ENCODE measurements around the gene RNF157.

RNF157 gene

DNA sequence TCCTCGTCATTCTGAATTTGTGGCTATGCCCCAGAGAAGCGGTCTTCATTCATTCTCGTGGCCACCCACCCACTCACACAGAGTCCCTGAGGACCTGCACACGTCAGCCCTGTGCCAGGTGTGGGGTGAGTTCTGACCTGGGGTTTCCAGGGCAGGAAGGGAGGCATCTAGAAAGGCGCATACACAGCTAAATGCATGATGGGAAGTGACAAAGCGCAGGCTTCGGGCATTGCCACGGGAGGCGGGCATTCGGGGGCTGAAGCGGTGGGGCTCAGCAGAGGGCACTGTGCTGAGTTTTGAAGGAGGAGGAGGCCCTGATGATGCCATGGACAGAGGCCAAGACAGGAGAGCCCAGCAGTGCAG lies 35.8 kb upstream of the RNF157 start:
- H3K27ac ChIP-seq (ENCODE audit: low read depth, low read length), result no peak overlapping the region
- no peaks in the 10 kb centered on the region for H3K36me3 ChIP-seq (ENCODE audit: control insufficient read depth in 5 of 5, insufficient read depth in 5 of 5, low read length in 5 of 5)
- no peak overlapping the region for H3K9ac ChIP-seq (ENCODE audit: low read length in 5 of 5)
- H3K27me3 ChIP-seq (ENCODE audit: control insufficient read depth in 5 of 5, insufficient read depth in 4 of 5, low read length in 5 of 5), result no peaks in the 10 kb centered on the region
- H3K4me3 ChIP-seq (ENCODE audit: low read depth in 1 of 5, low read length in 5 of 5), result no peak overlapping the region
- no peaks in the 10 kb centered on the region for H3K9me3 ChIP-seq (ENCODE audit: control insufficient read depth in 5 of 5, low read length in 5 of 5)
- peaks cover 3 to 64% (median 47%) of the 10 kb centered on the region in 5 donors for H3K4me1 ChIP-seq (ENCODE audit: control insufficient read depth in 5 of 5, insufficient read depth in 5 of 5, low read length in 5 of 5)

DNA sequence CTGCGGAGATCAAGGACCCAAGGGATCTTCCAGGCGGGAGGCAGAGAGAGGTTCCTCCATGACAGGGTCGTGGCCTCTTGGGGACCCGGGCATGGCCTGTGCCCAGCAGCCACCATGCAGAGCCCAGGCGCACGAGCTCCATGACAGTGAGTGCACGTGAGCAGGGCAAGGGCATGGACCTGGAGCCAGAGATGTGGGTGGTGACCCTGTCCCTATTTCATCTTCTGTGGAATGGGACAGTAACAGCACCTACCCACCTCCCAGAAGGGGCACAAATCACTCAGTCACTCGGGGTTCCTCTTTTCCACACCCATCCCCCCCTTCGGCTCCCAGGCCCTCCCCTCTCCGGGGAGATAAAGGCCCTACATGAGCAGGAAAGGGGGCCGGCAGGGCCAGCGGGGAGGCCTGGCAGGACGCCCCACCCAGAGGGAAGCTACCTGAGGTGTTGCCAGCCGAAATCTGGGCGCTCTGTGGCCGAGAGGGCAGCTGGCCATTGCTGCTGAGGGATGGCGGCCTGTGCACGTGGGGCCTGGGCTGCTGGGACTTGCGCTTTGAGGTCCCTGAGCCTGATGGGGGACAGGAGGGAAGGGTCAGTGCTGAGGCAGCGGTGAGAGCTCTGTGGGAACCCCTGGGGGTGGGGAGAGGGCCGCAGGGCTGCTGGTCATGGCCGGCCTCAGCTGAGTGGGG lies 35.2 kb upstream of the RNF157 start:
- Histone ChIP-seq H3K4me3 (ENCODE audit: low read depth in 1 of 5, low read length in 5 of 5) (no peak overlapping the region), H3K27me3 (ENCODE audit: control insufficient read depth in 5 of 5, insufficient read depth in 4 of 5, low read length in 5 of 5) (no peaks in the 10 kb centered on the region), H3K9me3 (ENCODE audit: control insufficient read depth in 5 of 5, low read length in 5 of 5) (no peaks in the 10 kb centered on the region), H3K36me3 (ENCODE audit: control insufficient read depth in 5 of 5, insufficient read depth in 5 of 5, low read length in 5 of 5) (peaks cover 0 to 5% (median 3%) of the 10 kb centered on the region in 5 donors), H3K9ac (ENCODE audit: low read length in 5 of 5) (no peak overlapping the region), H3K4me1 (ENCODE audit: control insufficient read depth in 5 of 5, insufficient read depth in 5 of 5, low read length in 5 of 5) (peaks cover 3 to 69% (median 52%) of the 10 kb centered on the region in 5 donors), H3K27ac (ENCODE audit: low read depth, low read length) (no peak overlapping the region)

DNA sequence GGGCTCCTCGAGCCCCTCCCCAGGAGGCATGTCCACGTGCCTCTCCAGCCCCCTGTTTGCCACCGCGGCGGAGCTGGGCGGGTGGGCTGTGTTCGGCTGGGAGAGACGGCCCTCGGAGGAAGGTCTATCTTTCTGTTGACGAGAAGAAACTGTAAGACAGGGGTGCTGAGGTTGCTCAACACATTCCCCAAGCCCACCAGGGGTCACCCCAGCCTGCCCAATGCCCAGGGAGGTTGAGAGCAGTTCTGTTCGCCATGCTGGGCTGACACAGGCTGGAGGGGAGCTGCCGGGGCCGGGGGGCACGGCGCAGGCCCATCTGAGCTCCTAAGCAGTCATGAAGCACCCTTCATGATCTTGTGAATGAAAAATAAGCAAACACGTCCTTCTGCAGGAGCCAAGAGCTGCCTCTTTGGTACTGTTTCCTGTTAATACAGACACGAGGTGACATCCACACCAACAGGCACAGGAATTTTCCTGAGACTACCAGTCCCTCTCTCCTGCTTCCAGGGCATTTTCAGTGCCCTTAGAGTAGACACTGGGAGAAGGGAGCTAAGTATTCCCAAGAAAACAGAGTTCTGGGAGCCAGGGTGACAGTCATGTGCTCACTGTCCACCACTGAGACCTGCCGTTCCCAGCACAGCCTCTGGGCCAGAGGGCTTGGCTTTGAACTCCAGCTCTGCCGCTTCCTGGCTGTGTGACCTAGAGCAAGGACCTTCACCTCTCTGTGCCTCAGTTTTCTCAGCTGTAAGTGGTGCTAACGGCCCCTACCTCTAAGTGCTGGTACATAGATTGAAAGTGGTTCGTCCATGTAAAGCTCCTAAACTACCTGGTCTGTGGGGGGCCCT lies 34.0 kb upstream of the RNF157 start:
- peak overlapping the region in 4 of 5 donors; percentile 37 to 56 (median 40) for H3K9ac ChIP-seq (ENCODE audit: low read length in 5 of 5)
- H3K27ac ChIP-seq (ENCODE audit: low read depth, low read length), result peak overlapping the region; percentile 46
- no peaks in the 10 kb centered on the region for H3K9me3 ChIP-seq (ENCODE audit: control insufficient read depth in 5 of 5, low read length in 5 of 5)
- H3K36me3 ChIP-seq (ENCODE audit: control insufficient read depth in 5 of 5, insufficient read depth in 5 of 5, low read length in 5 of 5), result peaks cover 0 to 13% (median 10%) of the 10 kb centered on the region in 5 donors
- no peak overlapping the region for H3K4me3 ChIP-seq (ENCODE audit: low read depth in 1 of 5, low read length in 5 of 5)
- H3K4me1 ChIP-seq (ENCODE audit: control insufficient read depth in 5 of 5, insufficient read depth in 5 of 5, low read length in 5 of 5), result peaks cover 3 to 70% (median 58%) of the 10 kb centered on the region in 5 donors
- no peaks in the 10 kb centered on the region for H3K27me3 ChIP-seq (ENCODE audit: control insufficient read depth in 5 of 5, insufficient read depth in 4 of 5, low read length in 5 of 5)

GRCh38 chr17:76273445-76274111 lies 33.3 kb upstream of the RNF157 start:
- no peak overlapping the region for H3K4me3 ChIP-seq (ENCODE audit: low read depth in 1 of 5, low read length in 5 of 5)
- H3K9ac ChIP-seq (ENCODE audit: low read length in 5 of 5), result no peak overlapping the region
- peak overlapping the region; percentile 46 for H3K27ac ChIP-seq (ENCODE audit: low read depth, low read length)
- peaks cover 0 to 18% (median 13%) of the 10 kb centered on the region in 5 donors for H3K36me3 ChIP-seq (ENCODE audit: control insufficient read depth in 5 of 5, insufficient read depth in 5 of 5, low read length in 5 of 5)
- no peaks in the 10 kb centered on the region for H3K27me3 ChIP-seq (ENCODE audit: control insufficient read depth in 5 of 5, insufficient read depth in 4 of 5, low read length in 5 of 5)
- peaks cover 3 to 75% (median 63%) of the 10 kb centered on the region in 5 donors for H3K4me1 ChIP-seq (ENCODE audit: control insufficient read depth in 5 of 5, insufficient read depth in 5 of 5, low read length in 5 of 5)
- no peaks in the 10 kb centered on the region for H3K9me3 ChIP-seq (ENCODE audit: control insufficient read depth in 5 of 5, low read length in 5 of 5)

DNA sequence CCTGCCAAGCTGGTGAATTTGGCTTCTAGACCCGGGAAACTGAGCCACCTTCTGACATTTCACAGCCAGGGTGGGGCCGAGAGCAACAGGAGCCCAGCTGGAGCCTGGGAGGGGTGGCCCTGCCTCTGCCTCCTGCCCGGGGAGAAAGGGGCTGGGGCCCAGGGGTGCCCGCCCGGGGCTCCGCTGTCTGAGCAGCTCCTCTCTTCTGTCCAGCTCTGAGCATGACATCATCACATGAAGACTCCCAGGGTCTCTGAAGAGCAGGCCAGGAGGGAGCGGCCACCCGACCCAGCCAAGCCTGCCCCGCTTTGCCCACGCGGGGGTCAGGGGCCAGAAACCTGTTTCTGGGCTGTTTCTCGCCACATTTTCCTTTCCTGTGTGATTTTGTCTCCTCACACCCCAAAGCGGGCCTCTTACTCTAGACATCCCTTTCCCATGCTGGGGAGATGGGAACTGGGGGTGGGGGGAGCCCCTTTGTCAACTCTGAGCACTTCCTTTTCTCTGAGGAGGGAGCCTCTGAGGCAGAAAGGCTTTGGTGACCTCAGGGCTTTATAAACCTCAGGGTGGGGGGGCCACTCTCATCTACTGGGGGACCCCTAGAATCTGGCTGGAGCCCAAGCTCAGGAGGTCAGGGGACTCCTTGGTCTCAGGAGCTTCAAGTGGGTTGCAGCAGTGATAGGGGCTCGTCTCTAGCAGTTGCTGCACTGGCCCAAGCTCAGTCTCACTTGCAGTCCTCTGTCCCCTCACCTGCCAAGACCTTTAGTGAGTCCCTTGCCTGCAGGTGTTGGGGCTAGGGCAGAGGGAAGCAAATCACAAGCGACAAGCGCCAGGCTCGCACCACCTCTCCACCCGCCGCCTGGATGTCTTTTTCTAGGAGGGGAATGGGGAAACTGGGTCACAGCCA lies 32.5 kb upstream of the RNF157 start:
- peak overlapping the region in 2 of 5 donors; percentile 61 to 63 for H3K9ac ChIP-seq (ENCODE audit: low read length in 5 of 5)
- no peaks in the 10 kb centered on the region for H3K9me3 ChIP-seq (ENCODE audit: control insufficient read depth in 5 of 5, low read length in 5 of 5)
- peak overlapping the region in 2 of 5 donors; percentile 37 to 53 for H3K4me3 ChIP-seq (ENCODE audit: low read depth in 1 of 5, low read length in 5 of 5)
- H3K27me3 ChIP-seq (ENCODE audit: control insufficient read depth in 5 of 5, insufficient read depth in 4 of 5, low read length in 5 of 5), result no peaks in the 10 kb centered on the region
- no peak overlapping the region for H3K27ac ChIP-seq (ENCODE audit: low read depth, low read length)
- H3K36me3 ChIP-seq (ENCODE audit: control insufficient read depth in 5 of 5, insufficient read depth in 5 of 5, low read length in 5 of 5), result peaks cover 0 to 18% (median 13%) of the 10 kb centered on the region in 5 donors
- peaks cover 7 to 82% (median 70%) of the 10 kb centered on the region in 5 donors for H3K4me1 ChIP-seq (ENCODE audit: control insufficient read depth in 5 of 5, insufficient read depth in 5 of 5, low read length in 5 of 5)

DNA sequence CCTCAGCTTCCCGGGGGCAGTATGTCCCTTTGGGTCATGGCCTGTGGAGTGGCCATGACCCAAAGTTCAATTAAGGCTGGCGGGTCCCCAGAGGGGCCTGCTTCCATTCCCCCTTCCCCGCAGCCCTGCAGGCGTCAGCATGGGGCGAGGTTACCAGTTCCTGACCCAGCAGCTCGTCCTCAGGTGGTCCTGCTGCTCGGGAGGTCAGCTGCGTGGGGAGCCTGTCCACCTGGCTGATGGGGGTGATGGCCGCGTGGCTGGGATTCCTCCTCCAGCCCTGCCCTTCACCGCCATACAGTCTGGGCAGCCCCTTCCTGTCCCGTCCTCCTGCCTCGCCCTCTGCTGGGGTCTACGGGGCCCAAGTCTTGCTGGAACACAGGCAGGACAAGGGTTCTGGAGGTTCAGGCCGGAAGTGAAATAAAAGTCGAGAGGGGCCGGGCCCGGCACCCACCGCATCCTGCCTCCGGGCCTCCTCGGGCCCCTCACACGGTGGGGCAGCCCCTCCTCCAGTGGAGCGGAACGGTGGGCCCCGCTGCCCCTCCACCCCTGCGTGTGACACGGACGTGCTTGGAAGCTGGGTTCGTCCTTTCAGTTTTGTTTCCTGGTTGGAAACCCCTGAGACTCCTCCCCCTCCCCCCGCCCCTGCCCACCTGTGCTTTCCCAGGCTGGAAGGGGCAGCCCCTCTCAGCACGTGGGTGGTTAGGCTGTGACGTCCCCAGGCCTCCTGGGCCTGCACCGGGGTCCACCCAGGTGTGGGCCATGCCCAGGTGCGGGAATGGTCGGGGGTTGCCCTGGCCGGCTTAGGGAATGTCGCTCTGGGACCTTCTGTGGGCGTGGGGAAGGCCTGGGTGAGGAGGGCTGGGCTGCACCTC lies 31.6 kb upstream of the RNF157 start:
- H3K9me3 ChIP-seq (ENCODE audit: control insufficient read depth in 5 of 5, low read length in 5 of 5), result no peaks in the 10 kb centered on the region
- H3K27me3 ChIP-seq (ENCODE audit: control insufficient read depth in 5 of 5, insufficient read depth in 4 of 5, low read length in 5 of 5), result no peaks in the 10 kb centered on the region
- peak overlapping the region in 4 of 5 donors; percentile 24 to 53 (median 30) for H3K4me3 ChIP-seq (ENCODE audit: low read depth in 1 of 5, low read length in 5 of 5)
- H3K36me3 ChIP-seq (ENCODE audit: control insufficient read depth in 5 of 5, insufficient read depth in 5 of 5, low read length in 5 of 5), result peaks cover 0 to 21% (median 13%) of the 10 kb centered on the region in 5 donors
- peak overlapping the region in 4 of 5 donors; percentile 39 to 63 (median 54) for H3K9ac ChIP-seq (ENCODE audit: low read length in 5 of 5)
- peaks cover 9 to 86% (median 75%) of the 10 kb centered on the region in 5 donors for H3K4me1 ChIP-seq (ENCODE audit: control insufficient read depth in 5 of 5, insufficient read depth in 5 of 5, low read length in 5 of 5)
- H3K27ac ChIP-seq (ENCODE audit: low read depth, low read length), result no peak overlapping the region

GRCh38 chr17:76270770-76271668 lies 30.7 kb upstream of the RNF157 start:
- peak overlapping the region in 3 of 5 donors; percentile 19 to 48 (median 39) for H3K9ac ChIP-seq (ENCODE audit: low read length in 5 of 5)
- H3K4me3 ChIP-seq (ENCODE audit: low read depth in 1 of 5, low read length in 5 of 5), result peak overlapping the region in 2 of 5 donors; percentile 24 to 53
- H3K9me3 ChIP-seq (ENCODE audit: control insufficient read depth in 5 of 5, low read length in 5 of 5), result no peaks in the 10 kb centered on the region
- H3K27ac ChIP-seq (ENCODE audit: low read depth, low read length), result no peak overlapping the region
- H3K4me1 ChIP-seq (ENCODE audit: control insufficient read depth in 5 of 5, insufficient read depth in 5 of 5, low read length in 5 of 5), result peaks cover 11 to 89% (median 79%) of the 10 kb centered on the region in 5 donors
- H3K27me3 ChIP-seq (ENCODE audit: control insufficient read depth in 5 of 5, insufficient read depth in 4 of 5, low read length in 5 of 5), result no peaks in the 10 kb centered on the region
- H3K36me3 ChIP-seq (ENCODE audit: control insufficient read depth in 5 of 5, insufficient read depth in 5 of 5, low read length in 5 of 5), result peaks cover 0 to 21% (median 13%) of the 10 kb centered on the region in 5 donors

DNA sequence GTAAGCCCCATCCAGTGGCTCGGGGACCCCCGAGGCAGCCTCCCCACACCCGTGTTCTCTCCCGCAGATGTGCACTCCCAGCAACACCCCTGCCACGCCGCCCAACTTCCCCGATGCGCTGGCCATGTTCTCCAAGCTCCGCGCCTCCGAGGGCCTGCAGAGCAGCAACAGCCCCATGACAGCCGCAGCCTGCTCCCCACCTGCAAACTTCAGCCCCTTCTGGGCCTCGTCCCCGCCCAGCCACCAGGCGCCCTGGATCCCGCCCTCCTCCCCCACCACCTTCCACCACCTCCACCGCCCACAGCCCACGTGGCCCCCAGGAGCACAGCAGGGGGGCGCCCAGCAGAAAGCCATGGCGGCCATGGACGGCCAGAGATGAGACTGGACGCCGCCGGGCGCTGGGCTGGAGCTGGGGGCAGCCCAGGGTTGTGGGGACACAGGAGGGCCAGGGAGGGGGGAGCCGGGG lies 29.9 kb upstream of the RNF157 start:
- no peaks in the 10 kb centered on the region for H3K27me3 ChIP-seq (ENCODE audit: control insufficient read depth in 5 of 5, insufficient read depth in 4 of 5, low read length in 5 of 5)
- H3K4me1 ChIP-seq (ENCODE audit: control insufficient read depth in 5 of 5, insufficient read depth in 5 of 5, low read length in 5 of 5), result peaks cover 11 to 84% (median 77%) of the 10 kb centered on the region in 5 donors
- no peak overlapping the region for H3K27ac ChIP-seq (ENCODE audit: low read depth, low read length)

More for the DNA sequence above, 29.9 kb upstream of the RNF157 start:
- no peak overlapping the region for H3K9ac ChIP-seq (ENCODE audit: low read length in 5 of 5)
- H3K4me3 ChIP-seq (ENCODE audit: low read depth in 1 of 5, low read length in 5 of 5), result no peak overlapping the region
- no peaks in the 10 kb centered on the region for H3K9me3 ChIP-seq (ENCODE audit: control insufficient read depth in 5 of 5, low read length in 5 of 5)
- H3K36me3 ChIP-seq (ENCODE audit: control insufficient read depth in 5 of 5, insufficient read depth in 5 of 5, low read length in 5 of 5), result peaks cover 0 to 21% (median 13%) of the 10 kb centered on the region in 5 donors
